HG03457 (cell line): ENCODE measurements around the gene AHSA1.

Experiments used
- ATAC-seq: cut with Tn5 transposase; IDR thresholded peaks from one replicate; pipeline ENCODE4 v1.9.1; 2021; ENCODE audit warnings: moderate number of reproducible peaks; ENCODE audit not compliant: unreplicated experiment

AHSA1 gene

DNA sequence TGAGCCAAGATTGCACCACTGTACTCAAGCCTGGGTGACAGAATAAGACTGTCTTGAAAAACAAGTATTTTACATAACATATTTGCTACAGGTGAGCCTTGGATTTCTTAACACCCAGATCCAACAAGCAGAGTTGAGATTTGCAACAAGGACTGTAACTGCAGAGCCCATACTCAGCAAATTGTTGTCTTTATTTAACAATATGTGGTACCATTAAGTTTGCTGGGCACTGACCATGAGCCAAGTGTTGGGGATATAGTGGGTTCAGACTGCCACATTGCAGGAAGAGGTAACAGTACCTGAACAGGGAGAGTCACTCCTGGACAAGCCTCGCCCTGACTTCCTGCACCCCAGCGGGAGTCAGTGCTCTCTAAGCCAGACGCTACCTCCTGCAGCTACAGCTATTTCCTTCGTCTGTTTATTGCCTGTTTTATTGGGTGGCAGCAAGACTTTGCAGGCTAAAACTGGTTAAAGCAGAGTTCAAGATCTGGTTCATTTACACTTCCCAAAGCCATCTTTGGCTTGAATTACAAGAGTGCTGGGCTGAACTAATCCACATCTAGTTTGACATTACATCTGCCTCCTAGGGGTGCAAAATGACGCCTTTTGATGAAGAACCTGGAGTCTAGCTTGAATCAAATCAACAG lies 12.5 kb downstream of the AHSA1 start:
- no peak for ATAC-seq

DNA sequence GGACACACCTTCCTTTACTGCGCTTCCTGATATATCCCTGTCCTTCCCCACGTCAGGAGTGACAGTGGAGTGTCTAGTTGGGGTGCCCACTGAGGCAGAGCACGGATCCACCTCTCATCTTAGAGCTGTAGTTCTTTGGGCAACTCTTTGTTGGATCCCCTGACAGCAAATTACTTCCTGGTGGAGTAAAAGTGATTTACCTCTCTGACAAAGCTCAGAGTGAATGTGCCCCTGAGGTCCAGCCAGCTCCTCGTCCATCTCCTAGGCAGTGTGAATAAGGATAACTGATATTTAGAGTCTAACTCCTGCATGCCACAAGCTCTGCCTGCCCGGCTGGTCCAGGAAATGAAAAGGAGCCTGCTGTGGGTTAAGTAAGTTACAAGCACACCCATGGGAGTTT lies 16.0 kb downstream of the AHSA1 start:
- no peak for ATAC-seq

DNA sequence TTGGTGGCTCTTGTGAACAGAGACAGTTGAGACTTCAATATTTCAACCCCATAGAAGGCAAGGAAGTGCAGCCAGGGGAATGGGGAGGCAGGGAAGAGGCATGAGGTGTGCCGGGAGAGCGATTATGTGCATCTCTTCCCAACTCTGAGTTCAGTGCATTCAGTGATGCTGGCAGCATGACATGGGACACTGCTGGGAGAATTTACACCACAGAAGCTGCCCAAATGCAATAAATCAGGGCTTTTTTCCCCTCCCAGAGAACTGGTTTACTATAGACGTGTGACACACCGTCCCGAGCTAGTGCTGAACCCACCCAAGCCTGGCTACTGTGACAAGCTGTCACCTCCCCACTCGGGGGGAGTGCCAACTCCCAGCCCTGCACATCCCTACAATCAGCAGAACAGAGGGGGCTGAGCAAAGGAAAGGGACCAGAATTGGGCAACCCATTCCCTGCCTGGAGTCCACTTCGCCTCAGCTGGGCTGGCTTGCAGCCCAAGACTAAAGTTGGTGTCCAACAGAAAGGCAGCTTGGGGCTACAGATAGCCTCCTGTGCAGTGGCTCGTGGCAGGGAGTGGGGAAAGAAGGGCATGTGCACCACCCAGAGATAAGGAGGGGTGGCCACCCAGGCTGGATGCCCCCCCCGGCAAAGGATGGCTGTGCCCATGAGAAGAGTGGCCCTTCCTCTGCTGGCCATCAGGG lies 16.7 kb downstream of the AHSA1 start:
- ATAC-seq = no peak

DNA sequence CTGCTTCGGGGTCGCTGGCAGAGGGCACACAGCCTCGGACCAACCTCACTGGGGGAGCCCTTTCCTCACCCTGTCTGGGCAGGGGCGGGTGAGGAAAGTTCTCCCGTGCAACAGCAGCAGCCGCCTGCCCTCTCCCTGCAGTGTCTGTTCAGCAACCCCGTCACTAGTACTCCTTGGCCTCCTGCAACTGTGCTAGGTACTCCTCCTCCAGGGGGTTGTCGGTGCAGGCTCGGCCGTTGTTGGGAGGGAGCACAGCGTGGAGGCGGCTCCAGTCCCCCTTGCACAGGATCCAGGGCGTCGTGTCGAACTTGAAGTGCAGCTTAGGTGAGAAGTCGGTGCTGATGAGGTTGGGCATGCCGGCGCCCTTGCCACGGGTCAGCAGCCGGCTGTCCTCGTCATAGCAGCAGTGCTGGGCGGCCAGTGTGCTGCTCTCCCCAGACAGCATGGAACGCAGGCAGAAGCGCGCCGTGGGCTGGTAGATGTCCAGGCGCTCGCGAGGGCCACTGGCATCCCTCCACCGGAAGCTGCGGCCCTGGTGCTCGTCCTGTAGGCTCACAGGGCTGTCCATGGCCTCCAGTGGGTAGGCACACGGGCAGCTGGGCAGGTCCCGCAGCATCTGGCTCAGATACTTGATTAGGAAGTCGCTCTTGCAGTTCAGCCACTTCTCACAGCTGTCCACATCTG lies 17.7 kb downstream of the AHSA1 start:
- ATAC-seq = no peak

DNA sequence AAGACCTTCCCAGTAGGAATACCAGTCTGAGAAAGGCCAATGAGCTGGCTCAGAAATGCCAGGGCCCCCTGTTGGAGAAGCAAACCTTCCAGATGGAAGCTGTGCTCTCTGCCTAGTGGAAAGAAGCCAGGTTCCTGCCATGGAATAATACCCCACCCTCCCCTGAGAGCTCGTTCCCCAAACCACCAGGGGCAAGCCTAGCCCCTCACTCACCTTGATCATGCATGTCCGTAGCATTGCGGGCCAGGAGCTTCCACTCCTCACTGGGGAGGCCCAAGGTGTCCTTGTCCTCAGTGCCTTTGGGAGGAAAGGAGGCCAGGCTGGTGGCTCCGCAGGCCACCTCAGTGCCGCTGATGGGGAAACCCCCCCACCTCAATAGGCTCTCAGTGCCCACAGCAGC lies 20.1 kb downstream of the AHSA1 start:
- no peak for ATAC-seq

DNA sequence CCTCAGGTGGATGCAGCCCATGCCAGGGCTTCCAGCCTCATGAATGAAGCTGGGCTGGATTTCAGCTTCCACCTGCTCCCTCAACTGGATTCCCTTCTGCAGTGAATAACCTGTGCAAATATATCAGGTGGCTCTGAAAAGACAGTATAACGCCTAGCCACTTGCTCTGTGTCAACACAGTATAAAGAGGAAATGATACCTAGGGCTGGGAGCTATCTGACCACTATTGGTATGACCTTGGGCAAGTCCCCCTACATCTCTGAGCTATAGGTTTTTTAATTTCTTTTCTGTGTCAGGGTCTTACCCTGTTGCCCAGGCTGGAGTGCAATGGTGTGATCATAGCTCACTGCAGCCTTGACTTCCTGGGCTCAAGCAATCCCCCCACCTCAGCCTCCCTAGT lies 20.9 kb downstream of the AHSA1 start:
- ATAC-seq = peak; percentile 87

DNA sequence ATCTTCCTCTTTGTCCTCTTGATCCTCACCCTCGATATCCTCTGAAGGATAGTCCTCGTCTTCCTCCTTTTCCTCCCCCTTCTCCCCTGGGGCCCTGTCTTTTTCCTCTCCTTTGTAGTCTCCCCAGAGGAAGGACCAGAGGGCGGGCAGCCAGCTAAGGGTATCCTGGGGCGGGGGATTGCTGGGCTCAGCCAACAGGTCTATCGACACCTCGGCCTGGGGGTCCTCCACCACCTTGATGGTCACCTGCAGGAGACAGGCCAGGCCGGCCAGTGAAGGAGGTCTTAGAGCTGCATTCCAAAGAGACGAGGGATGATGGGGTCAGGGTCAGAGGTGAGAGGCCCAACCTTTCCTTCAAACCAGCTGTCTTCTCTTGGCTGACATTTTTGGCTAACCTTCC lies 24.5 kb downstream of the AHSA1 start:
- no peak for ATAC-seq

DNA sequence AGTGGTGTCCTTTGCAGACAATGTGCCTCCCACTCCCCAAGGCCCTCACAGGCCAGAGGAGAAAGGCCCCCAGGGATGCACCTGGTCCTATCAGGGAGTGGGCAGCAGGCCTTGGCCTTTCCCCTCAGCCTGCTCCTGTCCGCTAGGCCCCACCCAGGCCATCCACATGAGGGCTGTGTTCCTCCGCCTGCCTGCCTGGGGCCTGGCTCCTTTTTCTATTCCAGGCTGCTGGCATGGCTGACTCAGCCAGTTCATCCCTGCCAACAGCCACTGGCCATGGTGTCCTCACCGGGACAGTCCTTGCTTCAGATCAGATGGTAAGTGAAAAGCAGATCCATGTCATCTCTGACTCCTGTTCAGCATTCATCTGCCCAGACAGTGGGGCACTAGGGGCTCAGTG lies 27.4 kb downstream of the AHSA1 start:
- no peak for ATAC-seq

DNA sequence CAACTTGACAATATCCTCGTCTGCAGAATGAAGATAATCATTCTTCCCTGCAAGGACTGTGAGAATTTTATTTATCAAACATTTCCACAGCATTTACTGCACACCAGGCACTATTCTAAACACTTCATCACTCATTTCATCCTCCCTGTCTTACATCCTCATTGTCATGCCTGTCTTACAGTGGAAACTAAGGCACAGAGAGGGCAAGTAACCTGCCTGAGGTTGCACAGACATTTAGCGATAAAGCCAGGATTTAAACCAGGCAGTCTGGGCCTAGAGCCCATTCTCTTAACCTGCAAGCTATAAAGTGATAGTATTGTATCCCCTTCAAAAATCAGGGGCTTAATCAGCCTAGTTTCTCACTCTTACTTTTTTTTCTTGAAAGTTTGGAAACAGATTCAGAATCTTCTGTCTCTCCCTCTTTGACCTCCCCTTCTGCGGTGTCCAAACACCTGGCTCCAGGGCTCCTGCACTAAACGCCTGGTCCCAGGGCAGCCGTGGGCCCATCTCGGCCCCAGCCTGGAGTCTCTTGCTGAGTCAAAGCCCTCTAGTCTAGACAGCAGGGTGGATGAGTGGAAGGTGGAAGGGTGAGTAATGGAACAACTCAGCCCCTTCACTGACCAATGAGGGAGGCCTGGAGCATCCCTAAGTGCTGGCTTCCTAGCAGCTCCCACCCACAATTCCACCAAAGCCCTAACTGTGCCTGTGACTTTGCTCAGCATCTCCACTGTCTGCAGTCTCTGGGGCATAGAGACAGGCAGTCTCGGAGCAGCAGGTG lies 28.2 kb downstream of the AHSA1 start:
- no peak for ATAC-seq

DNA sequence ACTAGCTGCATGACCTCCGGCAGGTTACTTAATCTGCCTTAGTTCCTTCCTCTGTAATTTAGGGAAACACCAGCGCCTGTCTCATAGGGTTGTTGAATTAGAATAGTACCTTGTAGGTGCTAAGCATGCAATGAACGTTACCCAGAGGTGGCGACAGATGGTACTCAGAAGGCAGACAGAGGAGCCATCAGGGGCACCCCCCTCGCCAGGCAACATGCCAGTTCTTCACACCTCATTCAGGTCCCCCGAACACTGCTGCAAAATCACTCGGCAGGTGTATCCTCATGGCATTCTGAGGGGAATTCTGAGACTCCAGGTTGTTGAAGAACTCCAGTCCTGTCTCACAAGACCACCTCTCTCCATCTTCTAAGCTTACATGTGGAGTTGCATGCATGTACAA lies 30.7 kb downstream of the AHSA1 start:
- no peak for ATAC-seq

DNA sequence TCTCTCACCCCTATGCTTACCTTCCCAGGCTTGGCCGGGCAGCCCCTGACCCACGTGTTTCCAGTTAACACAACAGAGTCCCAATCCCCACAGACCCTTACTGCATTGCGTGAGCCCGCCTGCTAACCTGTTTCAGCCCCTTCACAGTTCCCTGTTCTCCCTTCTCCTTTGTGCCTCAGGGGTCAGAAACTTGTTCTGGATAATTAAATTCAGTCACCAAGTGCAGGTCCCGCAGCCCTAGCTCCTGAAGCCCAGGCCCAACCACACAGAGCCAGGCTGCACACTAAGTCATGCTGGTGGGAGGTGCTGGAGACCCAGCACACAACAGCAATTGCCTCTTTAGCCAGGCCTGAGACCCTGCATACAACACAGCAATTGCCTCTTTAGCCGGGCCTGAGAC lies 31.1 kb downstream of the AHSA1 start:
- ATAC-seq = no peak

DNA sequence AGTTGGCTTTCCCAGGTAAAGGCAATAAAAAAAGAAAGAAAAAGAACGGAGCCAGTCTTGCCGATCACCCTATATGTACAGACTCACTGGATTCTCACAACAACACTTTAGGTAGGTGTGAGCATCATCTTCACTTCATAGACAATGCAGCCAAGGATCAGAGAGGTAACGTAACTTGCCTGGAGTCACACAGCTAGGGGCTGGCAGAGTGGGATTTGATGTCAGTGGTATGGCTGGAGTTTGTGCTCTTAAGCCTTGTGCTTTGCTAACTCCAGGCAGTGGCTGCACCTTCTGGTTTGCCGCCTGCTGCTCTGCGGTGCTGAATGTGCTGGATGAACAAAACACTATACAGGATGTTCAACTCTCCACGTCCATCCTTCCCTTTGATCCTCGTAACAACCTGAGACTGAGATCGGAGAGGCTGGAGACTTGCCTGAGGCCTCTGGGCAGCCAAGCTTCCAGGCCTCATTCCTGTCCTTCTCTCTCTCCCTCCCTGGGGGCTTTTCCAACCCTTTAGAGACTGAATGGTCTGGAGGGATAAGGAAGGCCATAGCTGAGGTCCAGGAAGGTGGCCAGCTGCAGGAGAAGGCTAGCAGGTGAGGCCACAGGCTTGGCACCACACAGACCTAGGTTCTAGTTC lies 32.6 kb downstream of the AHSA1 start:
- no peak for ATAC-seq

DNA sequence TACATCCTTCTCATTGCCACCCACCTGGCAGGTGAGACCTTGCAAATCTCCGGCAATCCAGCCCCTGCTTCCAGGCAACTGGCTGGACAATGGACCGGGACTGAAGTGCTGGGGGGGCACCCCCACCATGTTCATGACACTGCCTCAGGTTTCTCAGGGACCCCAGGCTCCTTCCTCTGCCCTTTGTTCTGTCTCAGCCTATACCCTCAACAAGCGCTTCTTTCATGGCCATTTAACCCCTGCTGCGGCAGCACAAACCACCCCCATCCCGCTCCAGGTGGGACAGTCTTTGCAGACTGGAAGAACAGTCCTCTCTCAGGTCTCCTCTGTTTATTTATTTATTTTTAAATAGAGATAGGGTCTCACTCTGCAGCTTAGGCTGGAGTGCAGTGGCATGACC lies 33.2 kb downstream of the AHSA1 start:
- ATAC-seq = no peak

DNA sequence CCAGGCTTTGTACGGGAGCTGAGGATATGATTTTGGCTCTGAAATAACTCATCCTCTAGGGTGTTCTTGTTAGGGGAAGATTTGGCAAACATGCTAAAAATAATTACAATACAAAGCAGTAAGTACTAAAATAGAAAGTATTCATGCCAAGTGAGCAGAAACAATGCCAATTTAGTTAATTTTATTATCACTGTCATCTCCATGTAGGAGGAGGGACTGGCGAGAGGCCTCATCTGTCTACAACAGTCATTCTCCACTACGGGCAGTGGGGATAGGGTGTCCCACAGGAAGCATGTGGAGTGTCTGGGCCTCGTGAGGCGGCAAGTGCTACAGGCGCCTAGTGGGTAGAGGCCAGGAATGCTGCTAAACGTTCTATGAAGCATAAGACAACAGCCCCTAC lies 37.4 kb downstream of the AHSA1 start:
- no peak for ATAC-seq

DNA sequence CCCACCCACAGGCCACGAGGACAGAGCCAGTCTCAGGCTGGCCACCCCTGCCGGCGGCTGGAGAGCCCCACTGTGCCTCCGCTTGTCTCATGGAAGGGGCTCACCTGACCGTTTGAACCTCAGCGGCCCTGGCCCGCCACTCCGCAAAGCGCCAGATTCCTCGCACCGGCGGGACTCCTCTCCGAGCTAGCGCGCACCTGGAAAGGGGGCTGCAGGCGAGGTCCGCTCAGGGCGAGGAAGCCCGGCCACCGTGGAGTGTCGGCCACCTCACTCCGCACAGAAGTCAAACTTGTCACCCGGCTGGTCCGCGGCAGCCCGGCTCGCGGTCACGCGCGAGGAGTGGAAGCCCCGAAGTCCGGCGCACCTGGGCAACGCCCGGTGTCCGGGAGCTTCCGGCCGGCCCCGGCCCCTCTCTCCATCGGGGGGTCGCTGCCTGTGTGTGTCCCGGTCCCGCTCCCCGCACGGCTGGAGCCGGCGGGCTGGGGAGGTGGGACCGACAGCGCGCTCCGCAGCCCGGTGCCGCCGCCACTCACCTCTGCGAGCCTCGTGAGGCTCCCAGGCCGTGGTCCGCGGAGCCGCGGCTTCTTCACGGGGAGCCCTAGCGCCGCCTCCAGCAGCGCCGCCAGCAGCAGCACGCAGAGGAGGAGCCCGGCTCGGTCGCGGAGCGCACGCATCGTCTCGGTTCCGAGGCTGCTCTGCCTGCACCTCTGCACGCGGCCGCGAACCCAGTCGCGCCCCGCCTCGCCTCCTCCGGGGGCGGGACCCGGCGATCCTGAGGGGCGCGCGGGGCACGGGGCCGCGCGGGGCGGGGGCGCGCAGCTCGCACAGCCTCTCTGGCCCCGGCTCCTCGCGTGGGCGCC lies 40.5 kb downstream of the AHSA1 start, which contains the start of gene ISM2:
ISM2 (minus strand) TSS at position 697 of the 860 bp plus-strand sequence; CDS start at position 674, 23 bp downstream.
- ATAC-seq = no peak

DNA sequence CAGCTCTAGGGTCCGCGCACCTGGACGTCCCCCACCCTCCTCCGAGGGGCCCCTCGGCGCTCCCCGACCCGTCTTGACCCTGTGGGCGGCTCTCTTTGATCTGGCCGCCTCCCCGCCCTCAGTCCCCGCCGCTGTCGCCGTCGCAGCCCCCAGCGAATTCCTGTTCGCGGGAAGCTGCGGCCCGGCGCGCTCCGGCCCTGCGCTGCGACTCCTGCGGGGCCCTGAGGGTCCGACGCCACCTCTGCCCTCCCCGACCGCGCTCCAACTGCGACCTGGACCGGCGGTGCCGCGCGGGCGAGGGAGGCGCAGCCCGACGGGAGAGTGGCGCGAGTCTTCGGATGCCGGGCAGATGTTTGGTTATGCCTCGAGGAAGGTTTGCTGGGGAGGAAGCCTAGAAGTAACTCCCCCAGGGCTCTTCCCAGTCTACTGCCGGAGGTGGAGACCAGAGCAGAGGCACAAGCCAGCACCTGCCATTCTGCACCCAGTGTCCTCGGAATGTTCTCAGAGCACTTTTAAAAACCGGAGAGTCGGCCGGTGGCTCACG lies 41.2 kb downstream of the AHSA1 start:
- ATAC-seq = no peak

DNA sequence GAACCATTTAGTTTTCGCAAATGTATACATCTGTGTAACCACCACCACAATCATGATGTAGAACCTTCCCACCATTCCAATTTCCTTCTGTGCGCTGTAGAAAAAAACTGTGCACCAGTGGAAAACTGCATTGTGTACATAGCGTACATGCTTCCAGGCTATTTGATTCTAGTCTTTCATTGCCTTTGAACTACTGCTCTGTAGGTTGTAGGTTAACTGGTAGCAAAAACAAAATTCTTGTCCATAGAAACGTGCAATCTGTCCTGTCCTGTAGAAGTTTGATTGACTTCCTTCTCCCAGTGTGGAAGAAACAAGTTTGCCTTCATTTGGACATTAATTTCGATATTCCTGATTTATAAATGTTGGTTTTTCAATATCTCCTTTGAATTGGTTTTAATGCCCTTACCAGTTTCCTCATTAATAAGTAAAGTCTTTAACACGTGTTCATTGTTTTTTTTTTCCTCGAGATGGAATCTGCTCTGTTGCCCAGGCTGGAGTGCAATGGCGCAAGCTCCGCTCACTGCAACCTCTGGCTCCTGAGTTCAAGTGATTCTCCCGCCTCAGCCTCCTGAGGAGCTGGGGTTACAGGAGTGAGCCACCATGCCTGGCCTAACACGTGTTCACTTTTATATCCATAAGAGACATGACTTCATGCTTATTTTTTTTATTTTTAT lies 44.4 kb downstream of the AHSA1 start:
- no peak for ATAC-seq

DNA sequence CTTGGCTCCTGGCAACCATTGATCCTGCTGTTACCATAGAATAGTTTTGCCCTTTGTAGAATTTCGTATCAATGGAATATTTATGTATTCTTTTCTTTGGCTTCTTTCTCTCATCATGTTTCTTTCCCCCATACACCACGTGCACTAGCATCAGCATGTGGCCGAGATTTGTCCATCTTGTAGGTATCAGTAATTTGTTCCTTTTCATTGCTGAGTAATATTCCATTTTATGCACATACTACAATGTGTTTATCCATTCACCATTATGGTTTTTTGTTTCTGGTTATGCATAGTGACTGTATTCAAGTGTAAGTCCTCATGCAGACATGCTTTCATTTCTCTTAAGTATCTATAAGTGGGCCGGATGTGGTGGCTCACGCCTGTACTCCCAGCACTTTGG lies 45.2 kb downstream of the AHSA1 start:
- ATAC-seq = no peak

DNA sequence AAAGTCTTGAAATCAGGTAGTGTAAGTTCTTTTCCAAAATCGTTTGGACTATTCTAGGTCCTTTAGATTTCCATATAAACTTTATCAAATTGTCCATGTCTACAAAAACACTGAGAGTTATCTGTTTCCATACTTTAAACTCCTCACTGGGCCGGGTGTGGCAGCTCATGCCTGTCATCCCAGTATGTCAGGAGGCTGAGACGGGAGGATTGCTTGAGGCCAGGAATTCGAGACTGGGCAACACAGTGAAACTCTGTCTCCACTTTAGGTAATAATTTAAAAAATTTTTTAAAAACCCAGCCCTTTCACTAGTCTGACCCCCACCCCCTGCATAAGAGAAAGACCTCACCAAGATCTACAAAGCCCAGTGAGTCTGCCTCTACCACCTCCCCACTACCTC lies 47.1 kb downstream of the AHSA1 start:
- ATAC-seq = no peak
